Uterus (tissue), 4 donors: ENCODE results near the gene TMEM120B. TPM values are rescaled to one million over a fixed set of nuclear protein-coding genes. Genes with fewer than 3 reads are reported as not detected.
"Not testable (repeated sequence)": the region's sequence is repeated elsewhere in the genome, so short reads cannot be mapped to it uniquely, and the experiment has no call there.

Source experiments
- DNase-seq, 2 donors: peaks; one replicate each; pipeline ENCODE4 v3.0.0-alpha.2; 2019 to 2020
- H3K27ac ChIP-seq, 2 donors: fragments of 200-600 bp; sonication (generic); 1 replicate in 1 of 2; 2 replicates in 1 of 2; pipeline ENCODE4 v1.5.1; 2016 to 2018
- H3K27me3 ChIP-seq, 2 donors: fragments of 200-600 bp; sonication (generic); one replicate each; pipeline ENCODE4 v1.5.1; 2018 to 2019; ENCODE audit warnings: control low read depth in 1 of 2
- H3K36me3 ChIP-seq, 2 donors: fragments of 200-600 bp; sonication (generic); one replicate each; pipeline ENCODE4 v1.5.1; 2019; ENCODE audit warnings: control low read depth in 1 of 2
- H3K4me1 ChIP-seq, 2 donors: fragments of 200-600 bp; sonication (generic); one replicate each; pipeline ENCODE4 v1.5.1; 2018 to 2019; ENCODE audit warnings: control low read depth in 1 of 2
- H3K4me3 ChIP-seq, 2 donors: fragments of 200-600 bp; sonication (generic); 1 replicate in 1 of 2; 2 replicates in 1 of 2; pipeline ENCODE4 v1.5.1; 2018 to 2019; ENCODE audit warnings: mild to moderate bottlenecking in 1 of 2
- H3K9me3 ChIP-seq, 2 donors: fragments of 200-600 bp; sonication (generic); one replicate each; pipeline ENCODE4 v1.5.1; 2019; ENCODE audit warnings: control low read depth in 1 of 2
- CTCF ChIP-seq, 4 experiments: fragments of 200-600 bp in 2 of 4; fragments of 450-650 bp in 2 of 4; sonication (generic) in 2 of 4; IDR thresholded peaks; one replicate each; pipeline ENCODE4 v1.5.1; 2016 to 2019; ENCODE audit warnings: antibody characterized with exemption in 4 of 4, mild to moderate bottlenecking in 2 of 4, moderate library complexity in 1 of 4
- POLR2A ChIP-seq, 2 donors: fragments of 450-650 bp; IDR thresholded peaks; one replicate each; pipeline ENCODE4 v1.6.1; 2016; ENCODE audit warnings: antibody characterized with exemption in 2 of 2, mild to moderate bottlenecking in 1 of 2, moderate library complexity in 1 of 2
- intact Hi-C: fragments of 100-400 bp; cut with DNase I; formaldehyde crosslinking; loops from one replicate; pipeline ENCODE4 v1.15.1; 2023; ENCODE audit warnings: low total_unique reads
- total RNA-seq, 4 donors: library from RNA; depleted of rRNA in 3 of 4; stranded (reverse); fragments of >200 nt in 3 of 4; gene quantifications; one replicate each; pipeline versions ENCODE4 v1.1.0 to v1.2.4, GENCODE V29; 2014 to 2023
- donor health status: DM: yes; HTN: yes; CAD: no.

The TMEM120B gene
- 10 to 100 TPM in 3 of 4 donors, 1 to 10 TPM in 1; 1.0 to 35.2 (median 19.6) TPM for total RNA-seq

- peaks cover 0 to 4% of the 10 kb centered on the region in 2 donors for H3K4me1 ChIP-seq
- no peaks in the 10 kb centered on the region for H3K36me3 ChIP-seq
- intact Hi-C loops: no loop called here
- no peaks in the 10 kb centered on the region for H3K9me3 ChIP-seq
- H3K27me3 ChIP-seq: no peaks in the 10 kb centered on the region
- H3K27ac ChIP-seq: peak within 1 kb of the TSS; percentile 83 to 90
- DNase-seq: peak; percentile 80 to 86
- TF ChIP-seq POLR2A (IDR thresholded peaks at IDR 0.05): peak; percentile 64 to 90
- peak in 1 of 4 experiments; percentile 11 for TF ChIP-seq CTCF (IDR thresholded peaks at IDR 0.05)
- H3K4me3 ChIP-seq: peak within 1 kb of the TSS; percentile 63 to 92
Observed at GRCh38 chr12:121712461-121713256, at the start of gene TMEM120B. TMEM120B (plus strand) TSS chr12:121712752; CDS start chr12:121712896, 144 bp downstream.

DNA sequence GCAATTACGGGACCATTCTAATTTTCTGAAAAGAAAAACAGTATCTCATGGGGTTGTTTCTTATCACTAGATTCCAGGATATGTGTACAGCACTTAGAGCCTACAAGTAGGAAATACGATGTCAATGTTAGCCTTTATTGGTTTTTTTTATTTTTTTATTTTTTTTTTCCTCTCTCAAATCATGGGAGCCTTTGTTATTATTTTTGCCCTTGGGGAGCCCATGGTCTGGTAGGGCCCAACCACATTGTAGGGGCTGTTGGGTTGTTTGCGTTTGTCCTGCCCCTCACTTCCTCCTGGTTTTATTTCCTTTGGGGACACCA, 49.0 kb upstream of the TMEM120B start:
- Histone ChIP-seq H3K27me3 (no peaks in the 10 kb centered on the region), H3K4me3 (no peak overlapping the region), H3K9me3 (no peaks in the 10 kb centered on the region), H3K36me3 (no peaks in the 10 kb centered on the region), H3K27ac (no peak overlapping the region), H3K4me1 (no peaks in the 10 kb centered on the region)
- TF ChIP-seq CTCF (IDR thresholded peaks at IDR 0.05) (no peak), POLR2A (IDR thresholded peaks at IDR 0.05) (no peak)
- no peak for DNase-seq
- intact Hi-C loops: loop anchor here (10.0 kb wide), 1 partner anchor 169 kb away; no protein-coding TSS in a partner anchor

- H3K4me1 ChIP-seq, H3K36me3 ChIP-seq, H3K9me3 ChIP-seq, H3K4me3 ChIP-seq, H3K27ac ChIP-seq, H3K27me3 ChIP-seq, DNase-seq: not testable (repeated sequence)
- intact Hi-C loops: loop anchor here (10.0 kb wide), 1 partner anchor 172 kb away; no protein-coding TSS in a partner anchor
Observed at GRCh38 chr12:121666829-121667228, 45.7 kb upstream of the TMEM120B start.

- peak; percentile 37 to 42 (median 40) for TF ChIP-seq CTCF (IDR thresholded peaks at IDR 0.05)
- no peak for TF ChIP-seq POLR2A (IDR thresholded peaks at IDR 0.05)
- no peaks in the 10 kb centered on the region for H3K9me3 ChIP-seq
- no peaks in the 10 kb centered on the region for H3K36me3 ChIP-seq
- H3K4me3 ChIP-seq: no peak overlapping the region
- no peaks in the 10 kb centered on the region for H3K27me3 ChIP-seq
- intact Hi-C loops: loop anchor here (10.0 kb wide), 1 partner anchor 174 kb away; no protein-coding TSS in a partner anchor
- DNase-seq: no peak
- H3K27ac ChIP-seq: no peak overlapping the region
- H3K4me1 ChIP-seq: no peaks in the 10 kb centered on the region
Observed at GRCh38 chr12:121668750-121669520, 43.6 kb upstream of the TMEM120B start.

- Histone ChIP-seq H3K4me1 (no peaks in the 10 kb centered on the region), H3K27me3 (no peaks in the 10 kb centered on the region), H3K36me3 (no peaks in the 10 kb centered on the region), H3K9me3 (no peaks in the 10 kb centered on the region), H3K27ac (no peak within 1 kb of the TSS), H3K4me3 (no peak within 1 kb of the TSS)
- intact Hi-C loops: loop anchor here (10.0 kb wide), 1 partner anchor 175 kb away; no protein-coding TSS in a partner anchor
- no peak for DNase-seq
- TF ChIP-seq POLR2A (IDR thresholded peaks at IDR 0.05) (no peak), CTCF (IDR thresholded peaks at IDR 0.05) (no peak)
Observed at GRCh38 chr12:121669521-121669900, 43.0 kb upstream of the TMEM120B start, which contains the start of gene MORN3. MORN3 (minus strand) TSS chr12:121669654; CDS start chr12:121669483, 171 bp downstream.
